Measurements from ENCODE around the gene VAV2.

VAV2 gene

DNA sequence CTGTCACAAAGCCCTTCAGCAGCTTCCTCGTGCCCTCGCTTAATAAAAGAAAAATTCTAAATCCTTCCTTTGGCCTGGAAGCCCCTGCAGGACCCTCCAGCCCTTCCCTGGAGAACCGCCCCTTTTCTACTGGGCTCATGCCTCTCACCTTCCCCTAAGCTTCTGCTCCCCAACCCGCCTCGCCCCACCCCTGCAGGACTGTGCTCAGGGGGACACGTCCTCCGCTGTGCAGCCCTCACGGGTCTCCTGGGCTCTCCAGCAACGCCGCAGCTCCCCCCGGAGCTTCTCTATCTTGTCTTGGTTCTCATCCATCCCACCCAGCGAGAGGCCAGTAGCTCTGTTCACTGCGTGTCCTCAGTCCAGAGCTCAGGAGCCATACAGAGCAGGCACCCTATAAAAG, 188.4 kb downstream of the VAV2 start:
- no peak for DNase-seq (ENCODE audit: low read depth in 2 of 3, low spot score in 2 of 3)

- DNase-seq (ENCODE audit: low read depth in 2 of 3, low spot score in 2 of 3): no peak
These were observed 189.0 kb downstream of the VAV2 start for GRCh38 chr9:133803028-133803585.

DNA sequence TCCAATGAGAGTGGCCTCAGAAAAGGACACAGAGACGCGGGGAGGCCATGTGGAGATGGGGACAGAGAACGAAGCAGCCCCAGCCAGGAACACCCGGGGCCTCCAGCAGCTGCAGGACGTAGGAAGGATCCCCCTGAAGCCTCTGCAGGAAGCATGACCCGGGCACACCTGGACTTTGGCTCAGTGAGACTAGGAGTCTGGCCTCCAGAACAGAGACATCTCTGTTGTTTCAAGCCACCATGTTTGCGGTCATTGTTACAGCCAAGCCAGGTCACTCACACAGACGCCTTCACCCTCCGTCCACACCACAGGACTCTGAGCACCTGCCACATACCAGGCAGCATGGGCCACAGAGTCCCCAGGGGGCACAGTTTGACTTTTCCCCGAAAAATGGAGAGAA, 190.4 kb downstream of the VAV2 start:
- no peak for DNase-seq (ENCODE audit: low read depth in 2 of 3, low spot score in 2 of 3)

DNA sequence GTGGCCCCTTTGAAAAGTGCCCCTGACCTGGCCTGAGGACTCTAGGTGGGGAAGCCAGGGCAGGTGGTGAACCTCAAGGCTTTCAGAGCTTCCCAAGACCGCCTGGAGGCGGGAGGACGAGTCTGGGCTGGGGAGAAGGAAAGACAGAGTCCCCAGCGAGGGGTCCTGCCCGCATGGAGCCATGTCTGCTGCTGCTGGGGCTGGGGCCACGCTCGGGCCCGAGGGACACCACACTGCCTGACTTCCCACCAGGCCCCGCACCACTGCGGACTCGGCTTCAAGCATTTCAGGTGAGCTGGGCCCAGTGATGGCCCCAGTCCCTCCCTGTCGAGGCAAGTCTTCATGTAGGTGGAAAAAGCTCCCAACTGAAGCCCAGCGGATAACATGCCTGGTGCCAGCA, 191.9 kb downstream of the VAV2 start:
- DNase-seq (ENCODE audit: low read depth in 2 of 3, low spot score in 2 of 3): no peak

DNA sequence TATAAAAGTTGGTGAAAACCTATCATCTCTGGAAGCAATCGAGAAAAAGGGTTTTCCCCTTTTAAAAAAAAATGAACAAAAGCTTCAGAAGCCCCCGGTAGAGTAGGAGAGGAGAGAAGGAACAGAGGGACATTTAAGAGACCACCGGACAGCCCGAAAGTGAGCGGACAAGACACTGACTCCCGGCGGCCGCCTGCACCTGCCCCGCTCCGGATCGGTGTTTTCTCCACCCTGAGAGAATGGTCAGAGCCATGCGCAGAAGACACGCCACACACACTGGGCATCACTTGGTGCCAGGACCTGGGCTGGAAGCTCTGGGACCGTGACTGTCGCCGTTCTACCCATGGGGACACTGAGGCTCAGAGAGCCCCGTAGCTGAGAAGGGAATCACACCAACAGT, 192.4 kb downstream of the VAV2 start:
- no peak for DNase-seq (ENCODE audit: low read depth in 2 of 3, low spot score in 2 of 3)

DNA sequence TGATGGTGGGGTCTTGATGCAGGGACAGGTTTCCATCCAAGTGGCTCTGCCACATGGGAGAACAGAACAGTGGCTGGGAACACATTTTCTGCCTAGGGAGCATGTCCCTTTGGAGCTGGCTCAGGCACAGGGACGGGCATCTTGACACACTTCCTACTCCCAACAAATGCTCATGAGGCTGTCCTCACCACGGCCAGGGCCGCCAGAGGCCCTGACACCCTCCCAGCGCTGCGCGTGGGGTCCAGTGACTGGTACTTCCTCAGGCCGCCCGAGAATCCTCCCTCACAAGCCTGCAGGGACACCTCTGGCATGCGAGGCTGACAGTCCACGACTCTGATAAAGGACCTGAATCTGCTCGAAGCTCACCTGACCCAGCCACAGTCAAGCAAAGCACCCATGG, 193.0 kb downstream of the VAV2 start:
- no peak for DNase-seq (ENCODE audit: low read depth in 2 of 3, low spot score in 2 of 3)

DNA sequence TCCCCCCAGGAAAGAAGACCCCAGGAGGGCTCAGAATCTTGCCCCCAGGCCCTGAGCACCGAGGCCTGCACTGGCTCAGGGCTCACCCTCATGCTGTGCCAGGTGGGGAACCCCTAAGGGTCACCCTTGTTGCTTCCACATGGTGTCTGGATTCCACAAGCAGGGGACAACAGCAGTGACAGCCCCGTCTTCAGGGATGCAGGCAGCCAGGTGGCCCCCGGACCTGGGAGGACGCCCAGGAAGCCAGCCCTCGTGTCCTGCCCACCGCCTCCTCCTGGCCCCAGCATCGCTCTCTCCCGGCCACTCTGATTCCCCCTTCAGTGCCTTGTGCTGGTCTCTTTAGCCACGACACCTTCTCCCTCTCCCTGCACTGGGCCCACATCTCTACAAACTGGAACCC, 194.0 kb downstream of the VAV2 start:
- no peak for DNase-seq (ENCODE audit: low read depth in 2 of 3, low spot score in 2 of 3)

DNA sequence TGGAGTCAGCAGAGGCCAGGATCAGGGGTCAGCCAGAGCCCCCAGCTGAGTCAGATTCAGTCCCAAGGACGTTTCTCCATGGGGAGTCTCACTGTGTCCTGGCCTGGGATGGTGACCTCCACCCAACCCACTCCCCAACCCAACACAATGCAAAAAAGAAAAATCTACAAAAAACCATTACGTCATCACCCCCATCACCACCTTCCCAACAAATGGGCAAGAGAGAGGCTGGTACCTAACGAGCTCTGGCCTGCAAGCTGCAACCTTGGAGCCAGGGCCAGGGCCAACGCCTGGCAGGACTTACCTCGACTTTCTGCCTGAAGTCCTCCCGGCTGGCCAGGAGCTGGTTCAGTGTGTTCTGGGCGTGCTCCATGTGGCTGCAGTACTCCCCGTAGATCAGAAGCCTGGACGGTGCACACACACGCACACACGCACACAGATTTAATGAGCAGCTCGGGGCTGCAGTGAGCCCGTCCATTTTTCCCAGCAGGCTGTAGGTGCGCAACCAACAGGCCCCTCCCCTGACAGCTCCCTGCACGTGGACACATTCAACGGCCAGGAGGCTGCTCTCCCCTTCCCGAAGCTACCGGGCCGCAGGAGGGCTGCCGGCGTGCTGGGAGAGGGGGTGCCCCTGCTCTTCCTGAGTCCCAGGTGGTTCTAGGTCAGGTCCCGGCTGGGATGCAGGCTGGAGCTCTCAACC, 194.6 kb downstream of the VAV2 start:
- DNase-seq (ENCODE audit: low read depth in 2 of 3, low spot score in 2 of 3): no peak

GRCh38 chr9:133796562-133796961, 195.6 kb downstream of the VAV2 start:
- DNase-seq (ENCODE audit: low read depth in 2 of 3, low spot score in 2 of 3): no peak

DNA sequence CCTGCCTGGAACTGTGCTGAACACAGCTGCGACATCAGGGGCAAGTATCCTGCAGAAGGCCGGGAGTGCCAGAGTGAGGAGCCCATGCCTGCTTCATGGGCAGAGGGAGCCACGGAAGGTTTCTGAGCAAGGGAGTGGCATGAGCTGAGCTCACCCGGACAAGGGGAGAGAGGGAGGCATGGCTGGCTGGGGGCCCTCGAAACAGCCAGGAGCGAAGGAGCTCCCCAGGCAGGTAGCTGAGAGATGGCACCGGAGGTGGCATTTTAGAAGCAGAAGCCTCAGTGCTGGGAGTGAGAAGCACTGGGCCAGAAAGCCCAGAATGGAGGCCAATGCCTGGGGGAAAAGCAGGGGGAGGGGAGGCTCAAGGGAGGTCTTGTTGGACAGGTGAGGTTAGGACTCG, 197.1 kb downstream of the VAV2 start:
- DNase-seq (ENCODE audit: low read depth in 2 of 3, low spot score in 2 of 3): no peak

DNA sequence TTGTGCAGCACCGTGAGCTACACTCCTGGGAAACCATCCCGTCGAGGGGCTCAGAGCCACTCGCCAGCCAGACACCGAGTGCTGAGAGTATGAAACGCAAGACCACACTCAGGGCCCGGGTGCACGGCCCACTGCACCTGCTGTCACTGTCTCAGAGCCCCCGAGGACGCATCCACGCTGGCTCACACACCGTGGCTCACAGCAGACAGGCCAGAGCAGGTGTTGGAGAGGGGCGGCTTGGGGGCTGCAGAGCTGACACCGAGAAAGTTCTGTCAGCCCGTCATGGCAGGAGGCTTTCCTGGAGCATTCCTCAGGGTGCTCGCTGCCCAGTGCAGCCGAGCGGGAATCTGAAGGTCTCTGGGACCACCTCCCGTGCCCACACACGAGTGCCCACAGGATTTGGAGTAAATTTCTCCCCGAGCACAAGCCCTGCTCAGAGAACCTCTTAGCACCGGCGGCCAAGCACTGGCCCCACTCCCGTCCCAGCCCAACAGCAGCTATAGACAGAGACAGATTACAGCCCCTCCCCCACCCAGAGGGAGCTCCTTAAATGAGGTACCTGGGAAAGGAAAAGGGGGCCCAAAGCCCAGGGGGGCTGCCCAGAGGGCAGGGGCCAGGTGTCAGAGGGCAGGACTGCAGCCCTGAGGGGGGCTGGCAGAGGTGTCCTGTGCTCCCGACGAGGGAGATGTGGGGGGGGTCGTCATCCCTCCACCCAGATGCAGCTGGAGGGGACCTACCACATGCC, 197.9 kb downstream of the VAV2 start:
- no peak for DNase-seq (ENCODE audit: low read depth in 2 of 3, low spot score in 2 of 3)

DNA sequence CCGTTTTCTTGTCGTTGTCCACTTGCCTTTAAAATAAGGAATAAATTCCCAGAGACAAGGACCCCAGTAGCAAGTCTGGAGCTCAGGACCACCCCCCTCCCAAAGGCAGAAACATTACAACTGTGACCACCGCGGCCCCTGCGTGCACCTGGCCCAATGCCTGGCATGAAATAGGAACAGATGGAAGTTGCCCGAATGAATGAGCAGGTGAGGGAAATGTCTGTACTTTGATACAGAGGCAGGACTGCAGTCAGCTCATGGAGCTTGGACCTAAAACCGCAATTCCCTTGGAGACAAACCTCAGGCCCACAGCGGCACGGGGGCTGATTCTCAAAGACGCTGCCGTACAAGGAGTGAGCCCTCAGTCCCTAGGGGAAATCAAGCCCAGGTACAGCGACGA, 198.7 kb downstream of the VAV2 start:
- DNase-seq (ENCODE audit: low read depth in 2 of 3, low spot score in 2 of 3): no peak

- DNase-seq (ENCODE audit: low read depth in 2 of 3, low spot score in 2 of 3): peak; percentile 19 to 29 (median 24)
These were observed 199.2 kb downstream of the VAV2 start for GRCh38 chr9:133792721-133793470.

DNA sequence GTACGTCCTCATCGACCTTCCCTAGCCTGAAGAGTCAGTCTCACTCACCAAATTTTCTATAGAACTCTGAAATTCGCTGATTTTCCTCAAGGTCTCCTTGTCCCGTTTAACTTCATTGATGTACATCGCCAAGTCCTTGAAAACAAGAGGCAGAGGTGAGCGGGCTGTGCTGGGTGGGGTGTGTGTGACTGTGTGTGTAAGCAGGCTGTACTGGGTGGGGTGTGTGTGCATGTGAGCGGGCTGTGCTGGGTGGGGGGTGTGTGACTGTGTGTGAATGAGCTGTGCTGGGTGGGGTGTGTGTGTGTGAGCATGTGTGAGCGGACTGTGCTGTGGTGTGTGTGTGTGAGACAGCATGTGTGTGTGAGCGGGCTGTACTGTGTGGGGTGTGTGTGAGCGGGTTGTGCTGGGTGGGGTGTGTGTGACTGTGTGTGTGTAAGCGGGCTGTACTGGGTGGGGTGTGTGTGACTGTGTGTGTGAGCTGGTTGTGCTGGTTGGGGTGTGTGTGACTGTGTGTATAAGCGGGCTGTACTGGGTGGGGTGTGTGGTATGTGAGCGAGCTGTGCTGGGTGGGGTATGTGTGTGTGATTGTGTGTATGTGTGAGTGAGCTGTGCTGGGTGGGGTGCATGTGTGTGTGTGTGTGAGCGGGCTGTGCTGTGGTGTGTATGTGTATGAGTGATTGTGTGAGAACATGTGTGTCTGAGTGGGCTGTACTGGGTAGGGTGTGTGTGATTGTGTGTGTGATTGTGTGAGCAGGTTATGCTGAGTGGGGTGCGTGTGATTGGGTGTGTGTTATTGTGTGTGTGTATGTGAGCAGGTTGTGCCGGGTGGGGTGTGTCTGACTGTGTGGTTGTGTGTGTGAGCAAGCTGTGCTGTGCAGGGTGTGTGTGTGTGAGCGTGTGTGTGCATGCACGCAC, 200.1 kb downstream of the VAV2 start:
- DNase-seq (ENCODE audit: low read depth in 2 of 3, low spot score in 2 of 3): no peak

GRCh38 chr9:133791069-133791468, 201.1 kb downstream of the VAV2 start:
- no peak for DNase-seq (ENCODE audit: low read depth in 2 of 3, low spot score in 2 of 3)

DNA sequence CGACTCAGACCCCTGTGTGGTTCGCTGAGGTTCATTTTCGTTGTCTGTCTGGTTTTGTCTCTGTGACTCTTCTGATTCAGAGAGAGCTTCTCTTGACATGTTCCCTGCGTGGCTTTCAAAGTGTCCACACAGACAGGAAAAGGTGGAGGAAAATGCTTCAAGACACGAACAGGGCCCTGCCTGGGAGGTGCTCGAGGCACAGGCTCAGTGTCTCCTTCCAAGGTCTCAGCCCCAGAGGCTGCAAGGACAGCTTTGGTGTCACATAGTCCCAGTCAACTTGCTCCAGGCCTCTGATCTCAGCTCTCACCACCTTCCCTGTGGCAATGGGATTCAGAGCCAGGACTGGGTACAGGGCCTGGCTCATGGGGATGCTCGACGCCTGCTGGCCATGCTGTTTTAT, 202.3 kb downstream of the VAV2 start:
- DNase-seq (ENCODE audit: low read depth in 2 of 3, low spot score in 2 of 3): no peak

- no peak for DNase-seq (ENCODE audit: low read depth in 2 of 3, low spot score in 2 of 3)
These were observed 203.1 kb downstream of the VAV2 start for GRCh38 chr9:133788819-133789717.

DNA sequence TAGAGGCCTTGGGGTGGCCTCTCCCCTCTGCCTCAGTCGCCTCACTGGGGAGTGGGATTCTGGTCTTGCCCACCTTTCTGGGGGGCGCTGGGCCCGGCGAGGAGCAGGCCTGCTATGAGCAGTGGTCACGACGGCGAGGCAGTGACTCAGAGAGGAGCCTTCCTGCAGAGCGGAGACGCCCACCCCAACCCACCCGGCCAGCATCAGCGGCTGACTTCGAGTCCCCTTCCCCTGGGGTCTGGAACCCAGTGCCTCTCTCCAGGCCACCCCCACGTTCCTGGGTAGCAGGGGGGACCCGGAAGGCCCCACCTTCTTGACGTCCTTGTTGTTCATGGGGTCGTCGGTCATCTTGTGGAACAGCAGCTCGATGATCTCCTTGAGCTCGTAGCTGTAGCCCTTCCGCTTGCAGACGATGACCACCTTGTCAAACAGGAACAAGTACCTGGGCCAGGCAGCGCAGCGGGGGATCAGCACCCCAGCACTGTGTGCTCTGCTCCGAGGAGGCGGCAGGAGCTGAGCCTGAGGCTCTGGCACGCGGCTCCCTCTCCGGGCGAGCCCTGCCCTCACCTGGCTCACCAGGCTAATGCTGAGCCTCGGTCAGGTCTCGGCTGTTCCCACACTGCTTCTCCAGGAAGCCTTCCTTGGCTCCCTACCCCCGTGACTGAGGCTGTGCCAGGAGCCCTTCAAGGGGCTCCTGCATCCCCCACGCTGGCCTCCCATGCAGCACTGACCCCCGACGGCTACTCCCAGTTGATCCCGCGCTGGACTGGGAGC, 203.9 kb downstream of the VAV2 start:
- no peak for DNase-seq (ENCODE audit: low read depth in 2 of 3, low spot score in 2 of 3)

DNA sequence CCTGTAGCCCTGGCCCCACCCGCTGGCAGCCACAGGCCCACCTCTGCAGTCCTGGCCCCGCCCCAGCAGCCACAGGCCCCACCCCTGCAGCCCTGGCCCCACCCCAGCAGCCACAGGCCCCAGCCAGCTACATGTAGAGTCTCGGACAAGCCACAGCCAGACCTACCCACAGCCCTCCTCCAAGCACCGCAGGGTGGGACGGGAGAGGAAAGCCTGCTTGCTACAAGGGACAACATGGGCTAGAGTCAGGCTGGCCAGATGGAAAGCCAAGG, 204.4 kb downstream of the VAV2 start:
- no peak for DNase-seq (ENCODE audit: low read depth in 2 of 3, low spot score in 2 of 3)

Data from activated CD8-positive, alpha-beta memory T cell treated with anti-CD3 and anti-CD28 coated beads for 48 hours (primary cell).